GM10248 (cell line): ENCODE results near the gene PLCB3.

Experiments
- CTCF ChIA-PET: fragments of 300-600 bp; sonication (Branson Sonifier 250); formaldehyde crosslinking; extraction: SDS; loops from one replicate; lab custom pipeline; 2021; ENCODE audit warnings: antibody characterized with exemption; lab: Yijun Ruan, JAX
- POLR2A ChIA-PET: fragments of 350-650 bp; sonication (Branson Sonifier 250); formaldehyde crosslinking; extraction: SDS; loops from one replicate; lab custom pipeline; 2020; ENCODE audit warnings: antibody characterized with exemption; lab: Yijun Ruan, JAX
- DNase-seq: peaks from one replicate; pipeline ENCODE4 v3.0.0; 2012; ENCODE audit errors: extremely low spot score
- TF ChIP-seq, protein P1 (sequence below): IDR thresholded peaks from 2 replicates; pipeline ENCODE4 v1.5.1; 2012; ENCODE audit warnings: mild to moderate bottlenecking, low read depth; ENCODE audit errors: extremely low read depth, missing control alignments, control extremely low read depth

Gene PLCB3

GRCh38 chr11:64254326-64254725 is 3.0 kb downstream of the PLCB3 start:
- ChIA-PET CTCF (interaction anchor here (1.2 to 3.2 kb wide), 4 partner anchors 9 to 51 kb away, joined by 3 to 11 read pairs (median 6); partner anchors contain the start of gene ESRRA), POLR2A (no interaction called here)
- DNase-seq: no peak

GRCh38 chr11:64255135-64256128 is 4.1 kb downstream of the PLCB3 start:
- no peak for DNase-seq
- TF ChIP-seq, protein P1, sequence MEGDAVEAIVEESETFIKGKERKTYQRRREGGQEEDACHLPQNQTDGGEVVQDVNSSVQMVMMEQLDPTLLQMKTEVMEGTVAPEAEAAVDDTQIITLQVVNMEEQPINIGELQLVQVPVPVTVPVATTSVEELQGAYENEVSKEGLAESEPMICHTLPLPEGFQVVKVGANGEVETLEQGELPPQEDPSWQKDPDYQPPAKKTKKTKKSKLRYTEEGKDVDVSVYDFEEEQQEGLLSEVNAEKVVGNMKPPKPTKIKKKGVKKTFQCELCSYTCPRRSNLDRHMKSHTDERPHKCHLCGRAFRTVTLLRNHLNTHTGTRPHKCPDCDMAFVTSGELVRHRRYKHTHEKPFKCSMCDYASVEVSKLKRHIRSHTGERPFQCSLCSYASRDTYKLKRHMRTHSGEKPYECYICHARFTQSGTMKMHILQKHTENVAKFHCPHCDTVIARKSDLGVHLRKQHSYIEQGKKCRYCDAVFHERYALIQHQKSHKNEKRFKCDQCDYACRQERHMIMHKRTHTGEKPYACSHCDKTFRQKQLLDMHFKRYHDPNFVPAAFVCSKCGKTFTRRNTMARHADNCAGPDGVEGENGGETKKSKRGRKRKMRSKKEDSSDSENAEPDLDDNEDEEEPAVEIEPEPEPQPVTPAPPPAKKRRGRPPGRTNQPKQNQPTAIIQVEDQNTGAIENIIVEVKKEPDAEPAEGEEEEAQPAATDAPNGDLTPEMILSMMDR: no peak
- ChIA-PET CTCF (interaction anchor here (0.7 to 3.2 kb wide), 5 partner anchors 9 to 51 kb away, joined by 3 to 11 read pairs (median 4); partner anchors contain the start of gene ESRRA), POLR2A (interaction anchor here (0.6 kb wide), 1 partner anchor 12 kb away, joined by 5 read pairs; no protein-coding TSS in a partner anchor)

More at GRCh38 chr11:64254326-64254725, 3.0 kb downstream of the PLCB3 start:
- TF ChIP-seq, protein P1: no peak

- no peak for DNase-seq
- CTCF ChIA-PET: interaction anchor here (3.2 kb wide), 1 partner anchor 45 kb away, joined by 11 read pairs; no protein-coding TSS in a partner anchor
- TF ChIP-seq, protein P1: no peak
- POLR2A ChIA-PET: interaction anchor here (0.6 kb wide), 1 partner anchor 11 kb away, joined by 5 read pairs; no protein-coding TSS in a partner anchor
These were observed 5.0 kb downstream of the PLCB3 start for GRCh38 chr11:64256300-64256699.

DNA sequence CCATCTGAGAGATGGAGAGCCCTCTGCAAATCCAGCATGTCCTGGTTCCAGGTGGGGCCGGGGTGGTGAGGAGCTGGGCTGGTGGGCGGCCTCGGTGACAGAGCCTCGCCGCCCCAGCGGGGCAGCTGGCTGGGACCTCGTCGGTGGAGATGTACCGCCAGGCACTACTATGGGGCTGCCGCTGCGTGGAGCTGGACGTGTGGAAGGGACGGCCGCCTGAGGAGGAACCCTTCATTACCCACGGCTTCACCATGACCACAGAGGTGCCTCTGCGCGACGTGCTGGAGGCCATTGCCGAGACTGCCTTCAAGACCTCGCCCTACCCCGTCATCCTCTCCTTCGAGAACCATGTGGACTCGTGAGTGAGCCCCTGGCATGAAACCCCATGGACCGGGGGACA is 7.0 kb downstream of the PLCB3 start:
- CTCF ChIA-PET: interaction anchor here (0.9 to 14.6 kb wide), 4 partner anchors 8 to 52 kb away, joined by 3 to 134 read pairs (median 8); partner anchors contain the start of genes FERMT3 and PLCB3
- TF ChIP-seq, protein P1: no peak
- no peak for DNase-seq
- POLR2A ChIA-PET: no interaction called here

- TF ChIP-seq, protein P1: no peak
- ChIA-PET POLR2A (interaction anchor here (0.5 kb wide), 1 partner anchor 10 kb away, joined by 4 read pairs; no protein-coding TSS in a partner anchor), CTCF (interaction anchor here (0.9 to 14.6 kb wide), 4 partner anchors 8 to 53 kb away, joined by 3 to 134 read pairs (median 8); partner anchors contain the start of genes FERMT3 and PLCB3)
- DNase-seq: no peak
These were observed 7.7 kb downstream of the PLCB3 start for GRCh38 chr11:64258946-64259532.
